ENCODE data around the gene KRT77. TPM values are rescaled to one million over a fixed set of nuclear protein-coding genes. Genes with fewer than 3 reads are reported as not detected.

The KRT77 gene
- polyA plus RNA-seq, 1 of the 3 experiments (the other 2 are of a cell fraction) = not detected

GRCh38 chr12:52739963-52740362 is 36.6 kb upstream of the KRT77 start:
- Histone ChIP-seq H3K4me1 (ENCODE audit: control insufficient read depth in 1 of 2, insufficient read depth in 2 of 2, low read depth in 1 of 2, low read length in 1 of 2) (no peaks in the 10 kb centered on the region), H3K9ac (no peak overlapping the region), H3K79me2 (ENCODE audit: insufficient read depth) (no peaks in the 10 kb centered on the region), H4K20me1 (ENCODE audit: insufficient read depth) (no peaks in the 10 kb centered on the region), H3K9me2 (no peaks in the 10 kb centered on the region), H3F3A (replicated peaks; ENCODE audit: insufficient read depth) (no peaks in the 10 kb centered on the region), H2AFZ (ENCODE audit: low read depth) (no peak overlapping the region), H3K27ac (ENCODE audit: low read depth in 2 of 2, low read length in 1 of 2) (no peak overlapping the region), H3K9me3 (no peaks in the 10 kb centered on the region), H3K27me3 (ENCODE audit: insufficient read depth) (0 out of 2 replicates have a peak, but pooled peaks cover 3% of the 10 kb centered on the region), H3K36me3 (replicated peaks in 1 of 2; ENCODE audit: control insufficient read depth in 1 of 2, insufficient read depth in 2 of 2, low read length in 1 of 2) (no peaks in the 10 kb centered on the region), H3K4me3 (ENCODE audit: low read depth in 2 of 2, low read length in 1 of 2) (no peak overlapping the region), H3K4me2 (no peak overlapping the region)
- no peak for DNase-seq
- CTCF ChIA-PET = interaction anchor here (1.2 to 1.4 kb wide), 2 partner anchors 131 to 349 kb away, joined by 3 read pairs; no protein-coding TSS in a partner anchor
- TF ChIP-seq JUND (IDR thresholded peaks at IDR 0.05) (no peak), PBX3 (IDR thresholded peaks at IDR 0.05) (no peak), RAD21 (IDR thresholded peaks at IDR 0.05; ENCODE audit: low read length) (no peak), YY1 (IDR thresholded peaks at IDR 0.05; ENCODE audit: low read depth) (no peak), MXI1 (IDR thresholded peaks at IDR 0.05; ENCODE audit: low read depth, low read length) (no peak), NFIC (IDR thresholded peaks at IDR 0.05; ENCODE audit: borderline replicate concordance) (no peak), GATA2 (CRISPR knock-in tag; IDR thresholded peaks at IDR 0.05) (no peak), ZBTB33 (IDR thresholded peaks at IDR 0.05; ENCODE audit: borderline replicate concordance, low read depth) (no peak), USF1 (IDR thresholded peaks at IDR 0.05; ENCODE audit: borderline replicate concordance, low read depth) (no peak)
- POLR2A ChIA-PET = no interaction called here

- ChIA-PET POLR2A (no interaction called here), CTCF (no interaction called here)
- no peak for DNase-seq
- Histone ChIP-seq H4K20me1 (ENCODE audit: insufficient read depth) (no peaks in the 10 kb centered on the region), H3K9ac (no peak overlapping the region), H2AFZ (ENCODE audit: low read depth) (no peak overlapping the region), H3K4me1 (ENCODE audit: control insufficient read depth in 1 of 2, insufficient read depth in 2 of 2, low read depth in 1 of 2, low read length in 1 of 2) (no peaks in the 10 kb centered on the region), H3K27ac (ENCODE audit: low read depth in 2 of 2, low read length in 1 of 2) (no peak overlapping the region), H3K9me3 (no peaks in the 10 kb centered on the region), H3K27me3 (ENCODE audit: insufficient read depth) (peaks cover 7% of the 10 kb centered on the region), H3K9me2 (no peaks in the 10 kb centered on the region), H3K79me2 (ENCODE audit: insufficient read depth) (no peaks in the 10 kb centered on the region), H3K4me3 (ENCODE audit: low read depth in 2 of 2, low read length in 1 of 2) (no peak overlapping the region), H3K4me2 (no peak overlapping the region), H3F3A (replicated peaks; ENCODE audit: insufficient read depth) (no peaks in the 10 kb centered on the region), H3K36me3 (replicated peaks in 1 of 2; ENCODE audit: control insufficient read depth in 1 of 2, insufficient read depth in 2 of 2, low read length in 1 of 2) (no peaks in the 10 kb centered on the region)
- WGBS (ENCODE audit: low lambda C conversion rate) = 32% methylated on average over 1 of the region's 5 CpGs
- TF ChIP-seq USF2 (IDR thresholded peaks at IDR 0.05; ENCODE audit: borderline replicate concordance, low read depth, low read length) (no peak), FOXM1 (IDR thresholded peaks at IDR 0.05; ENCODE audit: low read depth) (no peak), ELF1 (IDR thresholded peaks at IDR 0.05) (no peak), FOSL2 (IDR thresholded peaks at IDR 0.05; ENCODE audit: borderline replicate concordance, low read depth) (no peak), REST (IDR thresholded peaks at IDR 0.05; ENCODE audit: low read depth, low read length) (no peak), MAX (IDR thresholded peaks at IDR 0.05; ENCODE audit: low read depth) (no peak), GATA2 (CRISPR knock-in tag; IDR thresholded peaks at IDR 0.05) (no peak), TEAD4 (IDR thresholded peaks at IDR 0.05; ENCODE audit: borderline replicate concordance, insufficient read depth) (no peak), USF1 (IDR thresholded peaks at IDR 0.05; ENCODE audit: borderline replicate concordance, low read depth) (no peak), RFX5 (IDR thresholded peaks at IDR 0.05; ENCODE audit: low read length) (no peak), GABPA (IDR thresholded peaks at IDR 0.05; ENCODE audit: low read depth) (no peak)
Measured at GRCh38 chr12:52735816-52736632, 32.7 kb upstream of the KRT77 start.

Data from SK-N-SH (cell line).